GM23338 (cell line): ENCODE results near the gene PSMD5. TPM values are rescaled to one million over a fixed set of nuclear protein-coding genes. Genes with fewer than 3 reads are reported as not detected.

Source experiments
- ATAC-seq: fragments of 200-7000 bp; cut with Tn5 transposase; 3 replicates; pipeline ENCODE4 v1.9.1; 2020
- DNase-seq: peaks from one replicate; pipeline ENCODE4 v3.0.0-alpha.2; 2015; ENCODE audit warnings: low spot score
- H2AFZ ChIP-seq: fragments of 200-600 bp; sonication (generic); 2 replicates; pipeline ENCODE4 v1.8.0; 2016; ENCODE audit warnings: antibody characterized with exemption, mild to moderate bottlenecking, moderate library complexity
- H3F3A ChIP-seq: fragments of 200-600 bp; sonication (generic); replicated peaks from 2 replicates; pipeline ENCODE4 v1.8.0; 2017; ENCODE audit warnings: antibody characterized with exemption, mixed run types, low read depth
- H3K27ac ChIP-seq: fragments of 200-600 bp; sonication (generic); 2 replicates; pipeline ENCODE4 v1.6.1; 2016; ENCODE audit warnings: low read depth
- H3K27me3 ChIP-seq: fragments of 200-600 bp; sonication (generic); 2 replicates; pipeline ENCODE4 v1.8.0; 2016; ENCODE audit warnings: mild to moderate bottlenecking, mixed run types, moderate library complexity; ENCODE audit not compliant: insufficient read depth
- H3K36me3 ChIP-seq: fragments of 200-600 bp; sonication (generic); 2 replicates; pipeline ENCODE4 v1.8.0; 2016; ENCODE audit warnings: mild to moderate bottlenecking; ENCODE audit not compliant: insufficient read depth
- H3K4me1 ChIP-seq: fragments of 200-600 bp; sonication (generic); 2 replicates; pipeline ENCODE4 v1.8.0; 2016; ENCODE audit warnings: mild to moderate bottlenecking, moderate library complexity; ENCODE audit not compliant: insufficient read depth
- H3K4me2 ChIP-seq: fragments of 200-600 bp; sonication (generic); 2 replicates; pipeline ENCODE4 v1.7.1; 2017; ENCODE audit warnings: mixed run types
- H3K4me3 ChIP-seq: fragments of 200-600 bp; sonication (generic); 2 replicates; pipeline ENCODE4 v1.6.1; 2016; ENCODE audit warnings: mixed run types
- H3K79me2 ChIP-seq: fragments of 200-600 bp; sonication (generic); replicated peaks from 2 replicates; pipeline ENCODE4 v1.8.0; 2017; ENCODE audit warnings: mild to moderate bottlenecking; ENCODE audit not compliant: insufficient read depth
- H3K9me2 ChIP-seq: fragments of 200-600 bp; sonication (generic); 2 replicates; pipeline ENCODE4 v1.8.0; 2017; ENCODE audit not compliant: insufficient read depth
- H4K20me1 ChIP-seq: fragments of 200-600 bp; sonication (generic); replicated peaks from 2 replicates; pipeline ENCODE4 v1.8.0; 2017; ENCODE audit warnings: mild to moderate bottlenecking; ENCODE audit not compliant: insufficient read depth
- H3K27ac Mint-ChIP-seq: 2 replicates; pipeline ENCODE4 v1.8.0; 2020; ENCODE audit warnings: inconsistent platforms, mild to moderate bottlenecking, moderate library complexity, mixed read lengths
- H3K27me3 Mint-ChIP-seq: 3 replicates; pipeline ENCODE4 v1.8.0; 2022; ENCODE audit warnings: low read depth, mild to moderate bottlenecking, moderate library complexity, mixed read lengths, inconsistent platforms; ENCODE audit not compliant: insufficient read depth, poor library complexity
- H3K36me3 Mint-ChIP-seq: 3 replicates; pipeline ENCODE4 v1.8.0; 2021; ENCODE audit warnings: low read depth, mild to moderate bottlenecking, inconsistent platforms, moderate library complexity, mixed read lengths
- H3K4me1 Mint-ChIP-seq: 3 replicates; pipeline ENCODE4 v1.8.0; 2020; ENCODE audit warnings: mild to moderate bottlenecking, inconsistent platforms, mixed read lengths
- H3K4me3 Mint-ChIP-seq: 3 replicates; pipeline ENCODE4 v1.8.0; 2021; ENCODE audit warnings: moderate library complexity, mild to moderate bottlenecking, inconsistent platforms, mixed read lengths
- H3K9me3 Mint-ChIP-seq: 3 replicates; pipeline ENCODE4 v1.8.0; 2020; ENCODE audit warnings: moderate library complexity, mild to moderate bottlenecking, inconsistent platforms, mixed read lengths
- EZH2 ChIP-seq: fragments of 200-600 bp; sonication (generic); IDR thresholded peaks from one replicate; pipeline ENCODE4 v1.8.0; 2017; ENCODE audit warnings: antibody characterized with exemption, mild to moderate bottlenecking, low read depth; ENCODE audit not compliant: unreplicated experiment
- EZH2phosphoT487 ChIP-seq: fragments of 200-600 bp; sonication (generic); IDR thresholded peaks from one replicate; pipeline ENCODE4 v1.8.1; 2018; ENCODE audit warnings: antibody characterized with exemption; ENCODE audit not compliant: unreplicated experiment
- POLR2AphosphoS5 ChIP-seq: IDR thresholded peaks from 2 replicates; pipeline ENCODE4 v1.6.1; 2016; ENCODE audit warnings: antibody characterized with exemption, low read depth
- ZNF114 ChIP-seq: fragments of 250-450 bp; sonication (Bioruptor Pico); IDR thresholded peaks from 2 replicates; pipeline ENCODE4 v1.5.0; 2020; ENCODE audit warnings: mild to moderate bottlenecking, moderate library complexity
- ZNF331 ChIP-seq: fragments of 250-450 bp; sonication (Bioruptor Pico); IDR thresholded peaks from 2 replicates; pipeline ENCODE4 v1.5.0; 2020; ENCODE audit warnings: low read depth, mild to moderate bottlenecking, moderate library complexity
- polyA plus RNA-seq: library from polyadenylated mRNA; unstranded; fragments of >200 nt; fragmentation: Nextera tagmentation; extraction: Ambion mirVana; gene quantifications from 2 replicates; pipeline ENCODE4 v1.2.1, GENCODE V29; 2016
- total RNA-seq: library from RNA; depleted of rRNA; stranded (reverse); fragments of >200 nt; shearing (Covaris generic); gene quantifications from 2 replicates; pipeline ENCODE4 v1.2.3, GENCODE V29; 2014
- TF ChIP-seq, protein P1 (sequence below): IDR thresholded peaks from 2 replicates; pipeline ENCODE4 v1.6.1; 2016; ENCODE audit warnings: antibody characterized with exemption
- TF ChIP-seq, protein P2 (sequence below): fragments of 250-450 bp; sonication (Bioruptor Pico); IDR thresholded peaks from 2 replicates; pipeline ENCODE4 v1.5.0; 2020; ENCODE audit warnings: mild to moderate bottlenecking, moderate library complexity

Gene PSMD5
- total and polyA plus RNA-seq, 2 experiments from 2014 or later: 23.9 to 40.5 TPM

GRCh38 chr9:120856700-120857099, 14.0 kb upstream of the PSMD5 start (continued):
- TF ChIP-seq, protein P1, sequence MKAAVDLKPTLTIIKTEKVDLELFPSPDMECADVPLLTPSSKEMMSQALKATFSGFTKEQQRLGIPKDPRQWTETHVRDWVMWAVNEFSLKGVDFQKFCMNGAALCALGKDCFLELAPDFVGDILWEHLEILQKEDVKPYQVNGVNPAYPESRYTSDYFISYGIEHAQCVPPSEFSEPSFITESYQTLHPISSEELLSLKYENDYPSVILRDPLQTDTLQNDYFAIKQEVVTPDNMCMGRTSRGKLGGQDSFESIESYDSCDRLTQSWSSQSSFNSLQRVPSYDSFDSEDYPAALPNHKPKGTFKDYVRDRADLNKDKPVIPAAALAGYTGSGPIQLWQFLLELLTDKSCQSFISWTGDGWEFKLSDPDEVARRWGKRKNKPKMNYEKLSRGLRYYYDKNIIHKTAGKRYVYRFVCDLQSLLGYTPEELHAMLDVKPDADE: no peak
- TF ChIP-seq, protein P2, sequence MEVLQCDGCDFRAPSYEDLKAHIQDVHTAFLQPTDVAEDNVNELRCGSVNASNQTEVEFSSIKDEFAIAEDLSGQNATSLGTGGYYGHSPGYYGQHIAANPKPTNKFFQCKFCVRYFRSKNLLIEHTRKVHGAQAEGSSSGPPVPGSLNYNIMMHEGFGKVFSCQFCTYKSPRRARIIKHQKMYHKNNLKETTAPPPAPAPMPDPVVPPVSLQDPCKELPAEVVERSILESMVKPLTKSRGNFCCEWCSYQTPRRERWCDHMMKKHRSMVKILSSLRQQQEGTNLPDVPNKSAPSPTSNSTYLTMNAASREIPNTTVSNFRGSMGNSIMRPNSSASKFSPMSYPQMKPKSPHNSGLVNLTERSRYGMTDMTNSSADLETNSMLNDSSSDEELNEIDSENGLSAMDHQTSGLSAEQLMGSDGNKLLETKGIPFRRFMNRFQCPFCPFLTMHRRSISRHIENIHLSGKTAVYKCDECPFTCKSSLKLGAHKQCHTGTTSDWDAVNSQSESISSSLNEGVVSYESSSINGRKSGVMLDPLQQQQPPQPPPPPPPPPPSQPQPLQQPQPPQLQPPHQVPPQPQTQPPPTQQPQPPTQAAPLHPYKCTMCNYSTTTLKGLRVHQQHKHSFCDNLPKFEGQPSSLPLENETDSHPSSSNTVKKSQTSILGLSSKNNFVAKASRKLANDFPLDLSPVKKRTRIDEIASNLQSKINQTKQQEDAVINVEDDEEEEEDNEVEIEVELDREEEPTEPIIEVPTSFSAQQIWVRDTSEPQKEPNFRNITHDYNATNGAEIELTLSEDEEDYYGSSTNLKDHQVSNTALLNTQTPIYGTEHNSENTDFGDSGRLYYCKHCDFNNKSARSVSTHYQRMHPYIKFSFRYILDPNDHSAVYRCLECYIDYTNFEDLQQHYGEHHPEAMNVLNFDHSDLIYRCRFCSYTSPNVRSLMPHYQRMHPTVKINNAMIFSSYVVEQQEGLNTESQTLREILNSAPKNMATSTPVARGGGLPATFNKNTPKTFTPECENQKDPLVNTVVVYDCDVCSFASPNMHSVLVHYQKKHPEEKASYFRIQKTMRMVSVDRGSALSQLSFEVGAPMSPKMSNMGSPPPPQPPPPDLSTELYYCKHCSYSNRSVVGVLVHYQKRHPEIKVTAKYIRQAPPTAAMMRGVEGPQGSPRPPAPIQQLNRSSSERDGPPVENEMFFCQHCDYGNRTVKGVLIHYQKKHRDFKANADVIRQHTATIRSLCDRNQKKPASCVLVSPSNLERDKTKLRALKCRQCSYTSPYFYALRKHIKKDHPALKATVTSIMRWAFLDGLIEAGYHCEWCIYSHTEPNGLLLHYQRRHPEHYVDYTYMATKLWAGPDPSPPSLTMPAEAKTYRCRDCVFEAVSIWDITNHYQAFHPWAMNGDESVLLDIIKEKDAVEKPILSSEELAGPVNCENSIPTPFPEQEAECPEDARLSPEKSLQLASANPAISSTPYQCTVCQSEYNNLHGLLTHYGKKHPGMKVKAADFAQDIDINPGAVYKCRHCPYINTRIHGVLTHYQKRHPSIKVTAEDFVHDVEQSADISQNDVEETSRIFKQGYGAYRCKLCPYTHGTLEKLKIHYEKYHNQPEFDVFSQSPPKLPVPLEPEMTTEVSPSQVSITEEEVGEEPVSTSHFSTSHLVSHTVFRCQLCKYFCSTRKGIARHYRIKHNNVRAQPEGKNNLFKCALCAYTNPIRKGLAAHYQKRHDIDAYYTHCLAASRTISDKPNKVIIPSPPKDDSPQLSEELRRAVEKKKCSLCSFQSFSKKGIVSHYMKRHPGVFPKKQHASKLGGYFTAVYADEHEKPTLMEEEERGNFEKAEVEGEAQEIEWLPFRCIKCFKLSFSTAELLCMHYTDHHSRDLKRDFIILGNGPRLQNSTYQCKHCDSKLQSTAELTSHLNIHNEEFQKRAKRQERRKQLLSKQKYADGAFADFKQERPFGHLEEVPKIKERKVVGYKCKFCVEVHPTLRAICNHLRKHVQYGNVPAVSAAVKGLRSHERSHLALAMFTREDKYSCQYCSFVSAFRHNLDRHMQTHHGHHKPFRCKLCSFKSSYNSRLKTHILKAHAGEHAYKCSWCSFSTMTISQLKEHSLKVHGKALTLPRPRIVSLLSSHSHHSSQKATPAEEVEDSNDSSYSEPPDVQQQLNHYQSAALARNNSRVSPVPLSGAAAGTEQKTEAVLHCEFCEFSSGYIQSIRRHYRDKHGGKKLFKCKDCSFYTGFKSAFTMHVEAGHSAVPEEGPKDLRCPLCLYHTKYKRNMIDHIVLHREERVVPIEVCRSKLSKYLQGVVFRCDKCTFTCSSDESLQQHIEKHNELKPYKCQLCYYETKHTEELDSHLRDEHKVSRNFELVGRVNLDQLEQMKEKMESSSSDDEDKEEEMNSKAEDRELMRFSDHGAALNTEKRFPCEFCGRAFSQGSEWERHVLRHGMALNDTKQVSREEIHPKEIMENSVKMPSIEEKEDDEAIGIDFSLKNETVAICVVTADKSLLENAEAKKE (CRISPR knock-in tag): no peak
- TF ChIP-seq EZH2: no peak

DNA sequence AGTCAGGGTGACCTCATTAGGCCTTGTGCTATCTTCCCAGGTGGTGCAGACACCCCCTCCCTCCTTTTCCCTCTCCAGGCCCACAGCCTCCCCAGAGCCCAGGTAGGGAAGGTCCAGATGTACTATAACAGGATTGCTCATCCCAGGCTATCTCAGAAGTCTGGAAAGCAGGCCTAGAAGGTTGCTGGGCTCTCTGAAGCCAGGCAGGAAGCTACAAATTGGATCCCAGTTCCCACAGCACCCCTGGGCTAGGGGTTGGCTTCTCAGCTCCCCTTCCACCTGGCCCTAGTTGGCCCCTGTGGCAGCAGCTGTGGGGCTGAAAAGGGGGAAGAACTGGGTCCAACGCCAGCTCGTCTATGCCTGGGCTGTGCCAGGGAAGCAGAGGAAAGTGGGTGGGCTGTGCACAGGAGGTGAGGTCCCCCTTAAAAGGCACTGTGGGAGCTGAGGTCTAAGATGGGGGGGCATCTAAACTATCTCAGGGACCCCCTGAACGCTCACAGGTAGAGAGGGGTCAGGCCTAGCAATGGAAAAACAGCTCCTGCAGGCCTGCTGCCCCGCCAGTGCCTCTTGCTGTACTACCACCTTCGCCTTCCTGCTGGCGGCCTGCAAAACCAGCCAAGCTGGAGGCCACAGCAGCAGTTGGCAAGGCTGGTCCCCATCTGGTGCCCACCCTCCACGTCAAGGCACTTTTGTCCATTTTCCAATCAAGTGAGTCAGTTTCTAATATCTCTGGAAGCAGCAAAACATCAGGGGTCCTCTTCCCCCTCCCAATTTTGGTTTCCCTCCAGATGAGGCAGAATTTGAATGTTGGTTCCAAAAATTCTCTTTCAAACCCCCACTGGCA, 13.3 kb upstream of the PSMD5 start:
- Mint-ChIP-seq H3K4me1 (peaks cover 22% of the 10 kb centered on the region), H3K27ac (peak overlapping the region; percentile 49; the same call in 1 of the 2 replicates), H3K36me3 (peaks cover 16% of the 10 kb centered on the region), H3K9me3 (no peaks in the 10 kb centered on the region), H3K27me3 (peaks cover 8% of the 10 kb centered on the region), H3K4me3 (no peak overlapping the region)
- H3K4me1 ChIP-seq: peaks cover 16% of the 10 kb centered on the region
- TF ChIP-seq EZH2phosphoT487 (no peak), POLR2AphosphoS5 (no peak), ZNF114 (CRISPR knock-in tag) (no peak), ZNF331 (no peak)
- TF ChIP-seq, protein P2 (CRISPR knock-in tag): no peak
- ATAC-seq (no peak), DNase-seq (no peak)
- no peaks in the 10 kb centered on the region for H3K79me2 ChIP-seq
- no peak overlapping the region for H3K4me2 ChIP-seq
- H3F3A ChIP-seq: no peaks in the 10 kb centered on the region
- no peaks in the 10 kb centered on the region for H3K27me3 ChIP-seq
- H4K20me1 ChIP-seq: no peaks in the 10 kb centered on the region
- H3K27ac ChIP-seq: no peak overlapping the region
- H3K36me3 ChIP-seq: no peaks in the 10 kb centered on the region
- no peaks in the 10 kb centered on the region for H3K9me2 ChIP-seq
- no peak overlapping the region for H3K4me3 ChIP-seq
- H2AFZ ChIP-seq: no peak overlapping the region
